Mucosa of stomach (tissue), 1 donor: ENCODE data around the gene RBM38.
A peak's percentile ranks its signal among the peaks of the same experiment; 100 is the strongest.
"Not testable (repeated sequence)": the region's sequence is repeated elsewhere in the genome, so short reads cannot be mapped to it uniquely, and the experiment has no call there.

ENCODE experiments used
- H3K27me3 ChIP-seq: one replicate; pipeline ENCODE4 v1.7.0; 2013; ENCODE audit warnings: mild to moderate bottlenecking, low read length; ENCODE audit not compliant: control insufficient read depth, insufficient read depth
- H3K36me3 ChIP-seq: one replicate; pipeline ENCODE4 v1.7.0; 2013; ENCODE audit warnings: low read length; ENCODE audit not compliant: control insufficient read depth, insufficient read depth
- H3K4me1 ChIP-seq: one replicate; pipeline ENCODE4 v1.7.0; 2013; ENCODE audit warnings: mild to moderate bottlenecking, low read length; ENCODE audit not compliant: control insufficient read depth, insufficient read depth
- H3K4me3 ChIP-seq: one replicate; pipeline ENCODE4 v1.7.0; 2013; ENCODE audit warnings: low read length
- H3K9ac ChIP-seq: one replicate; pipeline ENCODE4 v1.7.0; 2013; ENCODE audit warnings: mild to moderate bottlenecking, low read length, moderate library complexity
- H3K9me3 ChIP-seq: one replicate; pipeline ENCODE4 v1.7.0; 2013; ENCODE audit warnings: mild to moderate bottlenecking, low read length, moderate library complexity; ENCODE audit not compliant: control insufficient read depth
- donor health status: Pancreatic carcinoma.

Gene RBM38

DNA sequence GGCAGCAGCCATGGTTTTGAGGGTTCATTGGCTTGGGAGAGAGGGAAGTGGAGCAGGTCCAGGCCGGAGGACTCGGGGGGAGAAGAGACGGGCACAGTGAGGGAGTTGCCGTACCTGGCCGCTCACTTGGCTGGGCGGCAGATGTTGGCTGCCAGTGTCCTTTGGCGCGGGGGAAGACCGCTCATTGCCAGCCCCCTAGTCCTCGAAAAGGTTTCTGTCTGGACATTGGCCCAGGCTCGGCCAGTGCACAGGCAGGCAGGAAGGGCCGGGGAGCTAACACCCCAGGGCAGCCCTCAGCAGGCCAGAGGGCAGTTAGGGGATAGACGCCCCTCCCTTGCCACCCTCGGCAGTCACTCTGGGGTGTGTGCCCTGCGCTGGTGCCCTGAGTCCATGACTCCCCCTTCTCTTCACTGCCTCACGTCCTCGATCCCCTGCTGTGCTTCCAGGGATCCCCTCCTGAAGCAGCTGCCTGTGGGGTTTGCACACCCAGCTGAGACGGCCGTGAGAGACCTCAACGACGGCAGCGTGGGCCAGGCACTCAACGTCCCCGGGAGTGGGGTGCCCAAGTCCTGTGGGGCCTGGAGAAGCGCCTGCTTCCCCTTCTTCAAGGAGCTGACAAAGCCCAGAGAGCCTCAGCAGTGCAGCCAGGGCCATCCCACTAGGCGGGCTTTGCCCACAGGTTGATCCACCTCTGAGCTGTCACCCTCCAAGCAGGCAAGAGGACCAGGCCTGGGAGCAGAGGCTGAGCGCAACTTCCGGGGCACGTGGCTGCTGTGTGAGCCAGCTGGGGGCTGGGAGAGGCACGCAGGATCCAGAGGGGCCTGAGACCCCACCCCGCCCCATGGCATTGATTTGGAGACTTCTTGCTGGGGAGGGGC is 20.4 kb downstream of the RBM38 start:
- Histone ChIP-seq H3K9ac (no peak overlapping the region), H3K36me3 (no peaks in the 10 kb centered on the region), H3K27me3 (no peaks in the 10 kb centered on the region), H3K4me1 (peaks cover 13% of the 10 kb centered on the region), H3K4me3 (no peak overlapping the region), H3K9me3 (no peaks in the 10 kb centered on the region)

DNA sequence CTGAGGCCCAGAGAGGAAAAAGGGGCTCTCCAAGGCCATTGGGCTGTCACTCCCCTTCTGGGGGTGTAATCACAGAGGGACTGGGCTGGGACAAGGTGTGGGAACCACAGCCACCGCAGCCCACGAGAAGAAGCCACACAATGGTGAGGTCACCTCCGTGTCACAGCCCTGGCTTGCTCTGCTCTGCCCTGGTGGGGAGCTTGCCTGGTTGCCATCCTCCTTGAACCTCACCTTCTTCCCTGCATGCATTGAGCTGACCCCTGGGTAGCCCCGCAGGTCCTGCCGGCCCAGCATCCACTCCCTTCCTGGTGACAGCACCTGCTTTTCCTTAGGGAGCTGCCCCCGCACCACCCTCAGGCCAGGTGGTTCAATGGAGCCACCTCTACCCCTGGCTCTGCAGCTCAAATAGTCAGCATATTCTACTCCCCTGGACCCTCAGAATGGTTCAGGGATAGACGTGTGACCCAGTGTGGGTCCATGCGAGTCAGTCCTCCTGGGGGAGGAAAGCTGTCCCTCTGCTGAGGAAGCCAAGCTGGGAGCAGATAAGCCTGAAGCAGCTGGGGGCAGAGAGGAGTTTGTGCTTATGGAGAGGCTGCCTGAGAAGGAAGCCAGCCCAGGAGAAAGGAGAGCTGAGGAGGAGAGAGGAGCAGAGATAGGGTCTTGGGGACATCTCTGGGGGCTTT is 21.3 kb downstream of the RBM38 start:
- Histone ChIP-seq H3K9ac (no peak overlapping the region), H3K36me3 (no peaks in the 10 kb centered on the region), H3K4me1 (peaks cover 13% of the 10 kb centered on the region), H3K9me3 (no peaks in the 10 kb centered on the region), H3K4me3 (no peak overlapping the region), H3K27me3 (no peaks in the 10 kb centered on the region)

DNA sequence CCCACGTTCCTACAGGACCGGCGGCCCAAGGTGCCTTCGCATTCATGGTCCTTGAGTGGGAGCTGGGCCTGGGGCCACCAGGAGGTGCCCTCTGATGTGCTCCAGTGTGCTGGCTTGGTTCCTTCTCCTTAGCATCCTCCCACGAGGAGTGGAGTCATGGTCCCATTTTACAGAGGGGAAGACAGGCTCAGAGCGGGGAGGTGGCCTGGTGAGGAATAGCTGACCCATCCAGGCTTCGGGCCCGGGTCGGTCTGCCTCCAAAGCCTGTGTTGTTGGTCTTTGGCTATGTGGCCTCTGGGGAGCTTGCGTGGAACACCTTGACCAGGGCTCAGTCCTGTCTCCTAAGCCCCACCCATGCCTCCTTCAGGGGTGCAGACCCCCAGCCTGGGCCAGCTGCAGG is 22.8 kb downstream of the RBM38 start:
- Histone ChIP-seq H3K36me3 (no peaks in the 10 kb centered on the region), H3K9ac (no peak overlapping the region), H3K27me3 (no peaks in the 10 kb centered on the region), H3K9me3 (no peaks in the 10 kb centered on the region), H3K4me1 (peaks cover 13% of the 10 kb centered on the region), H3K4me3 (no peak overlapping the region)

DNA sequence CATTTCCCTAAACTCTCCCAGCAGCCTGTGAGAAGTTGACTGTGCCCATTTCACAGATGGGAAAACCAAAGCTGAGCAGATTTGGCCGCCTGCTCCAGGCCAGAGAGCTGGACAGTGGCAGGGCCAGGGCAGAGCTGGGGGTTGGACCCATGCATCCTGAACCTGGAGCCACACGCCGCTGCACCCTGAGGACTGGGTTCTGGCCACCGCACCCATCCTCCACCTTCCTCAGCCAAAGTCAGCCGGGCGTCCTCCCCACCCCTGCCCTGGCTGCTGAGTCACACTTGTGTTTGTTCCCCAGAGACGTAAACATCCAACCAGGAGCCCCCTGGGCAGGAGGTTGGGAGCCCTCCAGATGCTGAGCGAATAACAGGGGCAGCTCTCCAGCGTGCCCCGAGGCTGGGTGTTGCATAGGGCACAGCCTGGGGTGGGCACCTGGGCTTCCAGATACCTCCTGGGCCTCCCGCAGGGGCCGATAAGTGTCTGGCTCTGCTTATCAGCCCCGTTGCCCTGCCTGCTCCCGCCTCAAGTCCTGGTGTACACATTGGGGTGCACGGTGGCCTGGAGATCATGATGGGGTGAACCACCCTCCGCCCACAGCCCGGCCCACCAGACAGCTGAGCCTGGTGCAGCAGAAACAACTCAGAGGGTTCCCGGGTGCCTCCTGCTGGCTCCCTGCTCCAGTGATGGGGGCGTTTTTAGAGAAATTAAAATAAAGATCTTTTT is 23.8 kb downstream of the RBM38 start:
- Histone ChIP-seq H3K4me1 (peaks cover 13% of the 10 kb centered on the region), H3K9ac (peak overlapping the region; percentile 37), H3K4me3 (no peak overlapping the region), H3K27me3 (no peaks in the 10 kb centered on the region), H3K9me3 (no peaks in the 10 kb centered on the region), H3K36me3 (no peaks in the 10 kb centered on the region)

DNA sequence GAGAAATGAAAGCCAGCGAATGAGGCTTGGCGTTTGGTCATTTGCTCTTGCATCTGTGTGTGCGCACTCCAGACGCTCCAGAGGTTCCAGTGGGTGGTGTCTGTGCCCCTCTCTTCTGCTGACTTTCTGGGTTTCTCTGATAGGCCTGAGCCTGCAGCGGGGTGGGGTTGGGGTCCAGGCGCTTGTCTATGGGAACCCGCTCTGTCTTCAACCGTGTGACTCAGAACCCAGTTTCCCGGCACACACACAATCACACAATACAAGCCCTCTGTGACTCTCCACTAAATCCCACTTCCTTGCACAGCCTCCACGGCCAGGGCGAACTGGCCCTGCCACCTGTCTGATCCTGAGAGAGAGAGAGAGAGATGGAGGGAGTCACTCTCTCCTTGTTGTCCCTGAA is 24.6 kb downstream of the RBM38 start:
- H3K36me3 ChIP-seq, result no peaks in the 10 kb centered on the region
- H3K9me3 ChIP-seq, result no peaks in the 10 kb centered on the region
- no peak overlapping the region for H3K4me3 ChIP-seq
- no peak overlapping the region for H3K9ac ChIP-seq
- H3K27me3 ChIP-seq, result no peaks in the 10 kb centered on the region
- peaks cover 13% of the 10 kb centered on the region for H3K4me1 ChIP-seq

DNA sequence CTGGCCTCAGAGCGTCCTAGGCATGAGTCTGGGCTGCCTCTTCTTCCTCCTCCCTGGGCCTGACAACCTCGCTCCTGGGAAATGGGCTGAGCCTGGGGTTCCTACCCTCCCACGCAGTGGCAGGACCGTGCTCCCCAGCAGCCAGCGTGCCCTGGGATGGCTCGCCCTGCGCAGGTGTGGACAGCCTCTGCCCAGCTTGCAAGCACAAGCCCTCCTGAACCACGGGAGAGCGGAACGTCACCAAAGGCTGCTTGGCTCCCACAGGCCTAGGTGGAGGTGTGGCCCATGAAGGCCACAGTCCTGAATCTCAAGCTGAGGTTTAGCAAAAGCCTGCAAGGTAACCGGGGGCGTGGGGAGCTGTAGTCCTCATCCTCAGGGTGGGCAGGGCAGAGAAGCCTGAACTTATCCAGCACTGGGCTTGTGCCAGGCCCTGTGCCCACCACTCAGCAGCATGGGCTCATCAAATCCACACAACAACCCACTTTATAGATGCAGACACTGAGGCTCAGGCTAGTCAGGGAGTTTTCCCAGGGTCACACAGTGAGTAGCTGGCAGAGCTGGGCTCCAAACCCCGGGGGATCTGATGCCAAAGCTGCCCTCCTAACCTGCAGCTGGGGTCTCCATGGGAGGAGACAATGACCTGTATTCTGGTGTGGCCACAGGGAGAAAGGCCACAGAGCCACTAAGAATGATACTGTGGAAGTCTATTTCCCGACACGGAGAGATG is 25.3 kb downstream of the RBM38 start:
- Histone ChIP-seq H3K27me3 (no peaks in the 10 kb centered on the region), H3K9me3 (no peaks in the 10 kb centered on the region), H3K4me3 (no peak overlapping the region)

DNA sequence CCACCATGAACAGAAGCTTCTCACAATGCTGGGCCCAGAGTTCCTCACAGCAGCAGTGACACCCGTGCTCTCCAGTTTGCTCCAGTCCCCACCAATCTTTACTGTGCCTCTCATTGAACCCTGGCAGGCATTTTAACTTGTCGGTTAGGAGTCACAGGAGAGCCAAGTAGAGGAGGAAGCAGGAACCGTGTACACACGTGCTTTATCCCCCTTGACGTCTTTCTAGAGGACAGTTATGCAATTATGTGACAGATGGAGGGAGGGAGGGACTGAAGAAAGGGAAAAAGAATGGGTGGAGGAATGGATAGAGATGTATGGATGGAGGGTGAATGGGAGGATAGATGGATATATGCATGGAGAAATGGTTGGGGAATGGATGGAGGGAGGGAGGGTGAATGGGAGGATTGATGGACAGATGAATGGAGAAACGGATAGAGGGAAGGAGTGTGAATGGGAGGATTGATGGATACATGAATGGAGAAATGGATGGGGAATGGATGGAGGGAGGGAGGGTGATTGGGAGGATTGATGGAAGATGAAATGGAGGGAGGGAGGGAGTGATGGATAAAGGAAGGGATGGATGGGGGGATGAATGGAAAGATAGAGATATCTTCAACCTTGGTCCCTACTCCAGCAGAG is 26.0 kb downstream of the RBM38 start:
- H3K27me3 ChIP-seq, result no peaks in the 10 kb centered on the region
- H3K36me3 ChIP-seq, result no peaks in the 10 kb centered on the region
- H3K4me3 ChIP-seq, result no peak overlapping the region

More for the DNA sequence above, 25.3 kb downstream of the RBM38 start:
- Histone ChIP-seq H3K4me1 (peaks cover 13% of the 10 kb centered on the region), H3K36me3 (no peaks in the 10 kb centered on the region), H3K9ac (no peak overlapping the region)

DNA sequence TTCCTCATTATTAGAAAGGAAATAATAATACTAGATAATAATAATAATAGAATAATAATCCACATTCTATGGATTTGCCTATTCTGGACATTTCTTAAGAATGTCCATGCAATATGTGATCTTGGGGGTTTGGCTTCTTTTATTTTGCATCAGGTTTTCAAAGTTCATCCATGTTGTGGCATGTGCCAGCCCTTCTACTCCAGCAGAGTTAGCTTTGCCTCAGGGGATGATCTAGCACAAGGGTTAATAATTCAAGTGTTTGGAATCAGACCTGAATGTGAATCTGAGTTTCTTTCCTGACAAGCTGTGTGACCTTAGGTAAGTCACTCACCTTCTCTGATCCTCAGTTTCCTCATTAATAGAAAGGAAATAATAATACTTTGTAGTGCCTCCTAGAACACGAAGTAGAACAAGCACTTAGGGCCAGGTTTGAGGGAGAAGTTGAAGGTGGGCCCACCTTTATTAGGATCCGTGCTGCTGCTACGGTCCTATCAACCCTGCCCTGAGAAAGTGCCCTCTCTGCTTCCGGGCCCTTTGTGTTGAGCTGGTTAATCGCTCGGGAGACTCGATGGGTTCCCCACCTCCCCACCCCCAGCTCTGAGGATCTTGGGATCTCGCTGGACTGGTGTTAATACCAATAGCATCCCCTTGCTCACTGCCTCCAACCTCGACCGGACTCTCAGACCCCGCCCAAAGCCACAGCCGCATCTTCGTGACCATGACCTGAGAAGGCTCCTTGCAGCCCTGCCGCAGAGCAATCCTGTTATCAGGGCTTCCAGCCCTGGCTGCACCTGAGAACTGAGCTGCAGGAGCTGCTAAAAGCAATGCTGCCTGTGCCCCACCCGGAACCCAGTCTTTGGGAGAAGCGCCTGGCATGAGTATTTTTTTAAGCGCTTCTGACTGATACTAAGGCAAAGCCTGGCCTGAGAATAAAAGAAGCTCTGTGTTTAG is 26.9 kb downstream of the RBM38 start:
- Histone ChIP-seq H3K4me3 (no peak overlapping the region), H3K9me3 (no peaks in the 10 kb centered on the region), H3K9ac (no peak overlapping the region), H3K27me3 (no peaks in the 10 kb centered on the region), H3K4me1 (peaks cover 13% of the 10 kb centered on the region), H3K36me3 (no peaks in the 10 kb centered on the region)

More for the DNA sequence above, 26.0 kb downstream of the RBM38 start:
- Histone ChIP-seq H3K9ac (no peak overlapping the region), H3K4me1 (peaks cover 13% of the 10 kb centered on the region), H3K9me3 (no peaks in the 10 kb centered on the region)

DNA sequence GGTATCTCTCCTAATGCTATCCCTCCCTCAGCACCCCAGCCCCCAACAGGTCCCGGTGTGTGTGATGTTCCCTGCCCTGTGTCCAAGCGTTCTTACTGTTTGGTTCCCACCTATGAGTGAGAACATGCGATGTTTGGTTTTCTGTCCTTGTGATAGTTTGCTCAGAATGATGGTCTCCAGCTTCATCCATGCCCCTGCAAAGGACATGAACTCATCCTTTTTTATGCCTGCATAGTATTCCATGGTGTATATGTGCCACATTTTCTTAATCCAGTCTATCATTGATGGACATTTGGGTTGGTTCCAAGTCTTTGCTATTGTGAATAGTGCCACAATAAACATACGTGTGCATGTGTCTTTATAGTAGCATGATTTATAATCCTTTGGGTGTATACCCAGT is 28.3 kb downstream of the RBM38 start:
- not testable (repeated sequence) for H3K9ac ChIP-seq, H3K4me3 ChIP-seq, H3K27me3 ChIP-seq, H3K36me3 ChIP-seq, H3K9me3 ChIP-seq
- H3K4me1 ChIP-seq, result peaks cover 11% of the 10 kb centered on the region

DNA sequence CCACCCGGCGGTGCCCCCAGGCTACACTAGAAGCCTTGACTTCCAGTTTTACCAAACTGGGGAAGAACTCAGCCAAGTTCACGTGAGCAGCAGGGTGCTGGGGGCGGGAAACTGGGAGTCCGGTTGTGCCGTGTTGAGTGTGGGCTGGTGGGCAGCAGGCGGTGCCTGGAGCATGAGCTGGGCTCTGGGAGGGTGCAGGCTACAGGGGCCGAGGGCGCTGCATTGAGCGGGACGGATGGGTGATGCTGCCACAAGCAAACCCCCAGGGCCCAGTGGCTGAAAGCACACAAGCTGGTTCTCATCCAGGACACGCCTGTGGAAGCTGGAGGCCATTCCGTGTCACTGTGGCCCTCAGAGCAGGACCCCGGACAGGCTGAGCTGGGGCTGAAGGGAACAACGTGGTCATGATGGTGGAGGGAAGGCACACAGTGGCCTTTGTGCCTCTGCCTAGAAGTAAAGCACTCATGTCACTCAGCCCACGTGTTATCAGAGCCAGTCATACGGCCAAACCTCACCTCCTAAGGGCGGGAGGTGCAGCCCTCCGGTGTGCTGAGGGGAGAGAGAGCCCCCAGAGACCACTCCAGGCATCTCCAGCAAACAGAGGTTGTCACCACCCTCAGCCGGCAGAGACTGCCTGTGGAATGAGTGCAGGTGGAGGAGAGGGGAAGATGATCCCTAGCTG is 29.5 kb downstream of the RBM38 start:
- Histone ChIP-seq H3K9ac (no peak overlapping the region), H3K9me3 (no peaks in the 10 kb centered on the region), H3K27me3 (no peaks in the 10 kb centered on the region), H3K4me3 (no peak overlapping the region), H3K36me3 (no peaks in the 10 kb centered on the region), H3K4me1 (no peaks in the 10 kb centered on the region)
